H9 (cell line): Measurements from ENCODE around the gene PPARD. TPM values are rescaled to one million over a fixed set of nuclear protein-coding genes. Genes with fewer than 3 reads are reported as not detected.

Experiments used
- DNase-seq: peaks from one replicate; pipeline ENCODE4 v3.0.0-alpha.2; 2017
- H2AFZ ChIP-seq: one replicate; pipeline ENCODE4 v1.6.1; 2013; ENCODE audit warnings: mild to moderate bottlenecking, low read length, control low read depth, moderate library complexity
- H2AK5ac ChIP-seq: 2 replicates; pipeline ENCODE4 v1.6.1; 2013; ENCODE audit warnings: low read length, control low read depth, mixed read lengths; ENCODE audit not compliant: insufficient read length
- H2BK120ac ChIP-seq: one replicate; pipeline ENCODE4 v1.6.1; 2013; ENCODE audit warnings: low read depth, mild to moderate bottlenecking, low read length, control low read depth, inconsistent platforms; ENCODE audit not compliant: poor library complexity, severe bottlenecking
- H2BK12ac ChIP-seq: 2 replicates; pipeline ENCODE4 v1.6.1; 2013; ENCODE audit warnings: low read length, control low read depth, mixed read lengths, low read depth; ENCODE audit not compliant: insufficient read length
- H2BK15ac ChIP-seq: 2 replicates; pipeline ENCODE4 v1.6.1; 2013; ENCODE audit warnings: low read depth, low read length, control low read depth
- H2BK20ac ChIP-seq: one replicate; pipeline ENCODE4 v1.6.1; 2013; ENCODE audit warnings: low read depth, mild to moderate bottlenecking, low read length, control low read depth, inconsistent platforms; ENCODE audit not compliant: poor library complexity, severe bottlenecking
- H2BK5ac ChIP-seq: 2 replicates; pipeline ENCODE4 v1.6.1; 2013; ENCODE audit warnings: low read length, control low read depth, mixed read lengths; ENCODE audit not compliant: insufficient read length
- H3K14ac ChIP-seq: 2 replicates; pipeline ENCODE4 v1.6.1; 2013; ENCODE audit warnings: low read length, control low read depth; ENCODE audit not compliant: insufficient read depth
- H3K18ac ChIP-seq: 2 replicates; pipeline ENCODE4 v1.6.1; 2013; ENCODE audit warnings: low read depth, mild to moderate bottlenecking, mixed read lengths, low read length, control low read depth; ENCODE audit not compliant: insufficient read length
- H3K23ac ChIP-seq: 2 replicates; pipeline ENCODE4 v1.6.1; 2013; ENCODE audit warnings: low read length, control low read depth, mixed read lengths, low read depth; ENCODE audit not compliant: insufficient read length
- H3K23me2 ChIP-seq: 2 replicates; pipeline ENCODE4 v1.6.1; 2013; ENCODE audit warnings: low read depth, mild to moderate bottlenecking, mixed read lengths, low read length, control low read depth; ENCODE audit not compliant: insufficient read length, poor library complexity, severe bottlenecking
- H3K27ac ChIP-seq: 2 replicates; pipeline ENCODE4 v1.5.1; 2013; ENCODE audit warnings: low read length, control low read depth, mixed read lengths, low read depth; ENCODE audit not compliant: insufficient read length
- H3K27me3 ChIP-seq: 2 replicates; pipeline ENCODE4 v1.6.1; 2013; ENCODE audit warnings: low read length, control low read depth, inconsistent platforms; ENCODE audit not compliant: insufficient read depth
- H3K4ac ChIP-seq: 2 replicates; pipeline ENCODE4 v1.6.1; 2013; ENCODE audit warnings: low read depth, mild to moderate bottlenecking, control low read depth, inconsistent platforms, low read length, moderate library complexity
- H3K4me1 ChIP-seq: 2 replicates; pipeline ENCODE4 v1.6.1; 2013; ENCODE audit warnings: low read length, control low read depth, inconsistent platforms; ENCODE audit not compliant: insufficient read depth
- H3K4me2 ChIP-seq: 2 replicates; pipeline ENCODE4 v1.6.1; 2013; ENCODE audit warnings: low read length, control low read depth, mixed read lengths; ENCODE audit not compliant: insufficient read length, insufficient read depth
- H3K56ac ChIP-seq: 2 replicates; pipeline ENCODE4 v1.6.1; 2013; ENCODE audit warnings: low read depth, mild to moderate bottlenecking, mixed read lengths, low read length, control low read depth; ENCODE audit not compliant: insufficient read length
- H3K79me1 ChIP-seq: 2 replicates; pipeline ENCODE4 v1.6.1; 2013; ENCODE audit warnings: low read depth, mild to moderate bottlenecking, moderate library complexity, low read length, control low read depth, inconsistent platforms; ENCODE audit not compliant: insufficient read depth, poor library complexity, severe bottlenecking
- H3K79me2 ChIP-seq: 2 replicates; pipeline ENCODE4 v1.6.1; 2013; ENCODE audit warnings: low read length, control low read depth, inconsistent platforms; ENCODE audit not compliant: insufficient read depth
- H3K9ac ChIP-seq: 2 replicates; pipeline ENCODE4 v1.6.1; 2013; ENCODE audit warnings: low read length, control low read depth, mixed read lengths; ENCODE audit not compliant: insufficient read length; ENCODE audit errors: extremely low read depth
- H3K9me3 ChIP-seq: one replicate; pipeline ENCODE4 v1.6.1; 2013; ENCODE audit warnings: low read depth, low read length, inconsistent platforms; ENCODE audit not compliant: control insufficient read depth
- H3T11ph ChIP-seq: one replicate; pipeline ENCODE4 v1.6.1; 2013; ENCODE audit warnings: mild to moderate bottlenecking, low read length, control low read depth, inconsistent platforms
- H4K20me1 ChIP-seq: one replicate; pipeline ENCODE4 v1.6.1; 2013; ENCODE audit not compliant: control insufficient read depth, insufficient read length, insufficient read depth
- H4K5ac ChIP-seq: 2 replicates; pipeline ENCODE4 v1.6.1; 2013; ENCODE audit warnings: low read depth, mild to moderate bottlenecking, mixed read lengths, low read length, control low read depth; ENCODE audit not compliant: insufficient read length
- H4K8ac ChIP-seq: replicated peaks from 2 replicates; pipeline ENCODE4 v1.6.1; 2013; ENCODE audit warnings: low read length, control low read depth, mixed read lengths, low read depth; ENCODE audit not compliant: insufficient read length
- H4K91ac ChIP-seq: 2 replicates; pipeline ENCODE4 v1.6.1; 2013; ENCODE audit warnings: low read depth, mild to moderate bottlenecking, moderate library complexity, mixed read lengths, low read length, control low read depth; ENCODE audit not compliant: insufficient read length
- H3K27ac Mint-ChIP-seq, 3 experiments: 2 replicates in 2 of 3; 3 replicates in 1 of 3; pipeline ENCODE4 v1.8.0; 2020 to 2021; ENCODE audit warnings: mixed read lengths in 3 of 3, mild to moderate bottlenecking in 1 of 3, moderate library complexity in 1 of 3
- H3K27me3 Mint-ChIP-seq: 2 replicates; pipeline ENCODE4 v1.8.0; 2021; ENCODE audit warnings: low read depth, mild to moderate bottlenecking, moderate library complexity, mixed read lengths
- H3K36me3 Mint-ChIP-seq, 3 experiments: 2 replicates in 2 of 3; 3 replicates in 1 of 3; pipeline ENCODE4 v1.8.0; 2020 to 2021; ENCODE audit warnings: low read depth in 3 of 3, mixed read lengths in 3 of 3; ENCODE audit not compliant: insufficient read depth in 1 of 3
- H3K4me1 Mint-ChIP-seq, 2 experiments: 2 replicates each; pipeline ENCODE4 v1.8.0; 2020; ENCODE audit warnings: mixed read lengths in 2 of 2
- H3K4me3 Mint-ChIP-seq, 2 experiments: 2 replicates in 1 of 2; 3 replicates in 1 of 2; pipeline ENCODE4 v1.8.0; 2020 to 2021; ENCODE audit warnings: mild to moderate bottlenecking in 2 of 2, mixed read lengths in 2 of 2, moderate library complexity in 1 of 2
- H3K9me3 Mint-ChIP-seq, 2 experiments: 2 replicates in 1 of 2; 3 replicates in 1 of 2; pipeline ENCODE4 v1.8.0; 2020; ENCODE audit warnings: mild to moderate bottlenecking in 2 of 2, mixed read lengths in 2 of 2, moderate library complexity in 1 of 2
- WGBS: extraction: QIAGEN DNeasy Blood & Tissue Kit; methylation state at CpG from one replicate; pipeline ENCODE4 v1.1.7; 2013; ENCODE audit warnings: missing lambda C conversion rate, low lambda C conversion rate, mixed read lengths; ENCODE audit not compliant: insufficient read length; ENCODE audit errors: extremely low coverage; 5-methylcytosine and 5-hydroxymethylcytosine counted together
- total RNA-seq: library from RNA; stranded (reverse); gene quantifications from 2 replicates; pipeline ENCODE4 v1.2.1, GENCODE V29; 2021
- TF ChIP-seq, protein P1 (sequence below): fragments of 200-600 bp; sonication (generic); conservative IDR thresholded peaks from 3 replicates; pipeline ENCODE4 v1.8.0; 2021; ENCODE audit warnings: antibody characterized with exemption, mild to moderate bottlenecking

Gene PPARD
- total RNA-seq, 1 experiment from 2014 or later = 11.7 TPM

- H3K79me2 ChIP-seq = no peaks in the 10 kb centered on the region
- no peak overlapping the region for H2AFZ ChIP-seq
- no peak overlapping the region for H3K27ac ChIP-seq
- no peaks in the 10 kb centered on the region for H3K79me1 ChIP-seq
- no peak overlapping the region for H3K14ac ChIP-seq
- H3K23ac ChIP-seq = no peak overlapping the region
- H2BK5ac ChIP-seq = no peak overlapping the region
- H3K4me3 Mint-ChIP-seq = no peak overlapping the region
- H3K4ac ChIP-seq = no peak overlapping the region
- H3K4me1 Mint-ChIP-seq = peaks cover 4 to 7% of the 10 kb centered on the region in 2 experiments
- DNase-seq = no peak
- no peak overlapping the region for H3K4me2 ChIP-seq
- H2BK15ac ChIP-seq = no peak overlapping the region
- WGBS = no CpG with 5 or more reads among the region's 12 CpGs
- no peak overlapping the region for H3T11ph ChIP-seq
- no peak overlapping the region for H2BK120ac ChIP-seq
- H3K4me1 ChIP-seq = peaks cover 3% of the 10 kb centered on the region; the same call in 1 of the 2 replicates
- H3K36me3 Mint-ChIP-seq = no peaks in the 10 kb centered on the region; a peak in 1 of 7 replicates
- H4K91ac ChIP-seq = no peak overlapping the region
- H4K20me1 ChIP-seq = no peaks in the 10 kb centered on the region
- H3K23me2 ChIP-seq = no peaks in the 10 kb centered on the region
- H3K9me3 ChIP-seq = no peaks in the 10 kb centered on the region
- no peak overlapping the region for H4K5ac ChIP-seq
- no peak overlapping the region for H2BK12ac ChIP-seq
- no peak overlapping the region for H3K9ac ChIP-seq
- no peak overlapping the region for H2BK20ac ChIP-seq
- H4K8ac ChIP-seq = no peak overlapping the region
- H3K9me3 Mint-ChIP-seq = no peaks in the 10 kb centered on the region; a peak in 1 of 5 replicates
- no peaks in the 10 kb centered on the region; the same call in 1 of the 2 replicates for H3K27me3 Mint-ChIP-seq
- no peak overlapping the region for H3K56ac ChIP-seq
- peak overlapping the region in 1 of 3 experiments; percentile 42; a peak in 1 of 7 replicates for H3K27ac Mint-ChIP-seq
- H3K18ac ChIP-seq = no peak overlapping the region
- TF ChIP-seq, protein P1, sequence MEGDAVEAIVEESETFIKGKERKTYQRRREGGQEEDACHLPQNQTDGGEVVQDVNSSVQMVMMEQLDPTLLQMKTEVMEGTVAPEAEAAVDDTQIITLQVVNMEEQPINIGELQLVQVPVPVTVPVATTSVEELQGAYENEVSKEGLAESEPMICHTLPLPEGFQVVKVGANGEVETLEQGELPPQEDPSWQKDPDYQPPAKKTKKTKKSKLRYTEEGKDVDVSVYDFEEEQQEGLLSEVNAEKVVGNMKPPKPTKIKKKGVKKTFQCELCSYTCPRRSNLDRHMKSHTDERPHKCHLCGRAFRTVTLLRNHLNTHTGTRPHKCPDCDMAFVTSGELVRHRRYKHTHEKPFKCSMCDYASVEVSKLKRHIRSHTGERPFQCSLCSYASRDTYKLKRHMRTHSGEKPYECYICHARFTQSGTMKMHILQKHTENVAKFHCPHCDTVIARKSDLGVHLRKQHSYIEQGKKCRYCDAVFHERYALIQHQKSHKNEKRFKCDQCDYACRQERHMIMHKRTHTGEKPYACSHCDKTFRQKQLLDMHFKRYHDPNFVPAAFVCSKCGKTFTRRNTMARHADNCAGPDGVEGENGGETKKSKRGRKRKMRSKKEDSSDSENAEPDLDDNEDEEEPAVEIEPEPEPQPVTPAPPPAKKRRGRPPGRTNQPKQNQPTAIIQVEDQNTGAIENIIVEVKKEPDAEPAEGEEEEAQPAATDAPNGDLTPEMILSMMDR = no peak
- H2AK5ac ChIP-seq = no peak overlapping the region
- no peaks in the 10 kb centered on the region for H3K27me3 ChIP-seq
These were observed 49.8 kb downstream of the PPARD start for GRCh38 chr6:35392111-35392702.
